Transverse colon (tissue), 3 donors: ENCODE data around the gene FNDC1.

Experiments used
- EP300 ChIP-seq: sonication (generic); formaldehyde crosslinking; IDR thresholded peaks from one replicate; pipeline ENCODE4 v1.6.1; 2017; ENCODE audit warnings: antibody characterized with exemption, low read depth
- POLR2A ChIP-seq: fragments of 450-650 bp; IDR thresholded peaks from one replicate; pipeline ENCODE4 v1.6.1; 2016; ENCODE audit warnings: antibody characterized with exemption, mild to moderate bottlenecking, moderate library complexity
- TF ChIP-seq, protein P1 (sequence below), 5 experiments: fragments of 200-600 bp in 3 of 5; fragments of 450-650 bp in 2 of 5; sonication (generic) in 3 of 5; IDR thresholded peaks; 1 replicate in 2 of 5; 2 replicates in 3 of 5; pipeline ENCODE4 v1.5.1; 2016 to 2017; ENCODE audit warnings: antibody characterized with exemption in 5 of 5, inconsistent platforms in 3 of 5, mild to moderate bottlenecking in 2 of 5, moderate library complexity in 1 of 5

DNA sequence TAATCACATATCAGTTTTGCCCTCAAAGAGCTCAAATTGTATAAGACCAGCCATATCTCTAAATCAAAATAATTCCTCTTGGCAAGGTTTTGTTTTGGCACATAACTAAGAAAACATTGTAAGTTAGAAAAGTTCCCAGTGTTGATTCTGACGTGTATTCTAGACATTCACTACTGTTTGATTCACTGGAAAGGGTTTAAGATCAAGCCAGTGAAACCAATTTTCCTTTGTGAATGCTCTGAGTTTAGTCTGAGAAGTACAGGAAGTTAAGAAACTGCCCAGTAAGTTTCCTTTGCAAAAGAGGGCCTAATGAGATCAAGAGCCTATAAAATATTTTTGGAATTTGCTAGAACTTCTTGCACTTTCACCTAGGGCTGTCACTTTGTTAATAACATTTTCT, 143.0 kb downstream of the FNDC1 start:
- TF ChIP-seq EP300, result no peak
- TF ChIP-seq, protein P1, sequence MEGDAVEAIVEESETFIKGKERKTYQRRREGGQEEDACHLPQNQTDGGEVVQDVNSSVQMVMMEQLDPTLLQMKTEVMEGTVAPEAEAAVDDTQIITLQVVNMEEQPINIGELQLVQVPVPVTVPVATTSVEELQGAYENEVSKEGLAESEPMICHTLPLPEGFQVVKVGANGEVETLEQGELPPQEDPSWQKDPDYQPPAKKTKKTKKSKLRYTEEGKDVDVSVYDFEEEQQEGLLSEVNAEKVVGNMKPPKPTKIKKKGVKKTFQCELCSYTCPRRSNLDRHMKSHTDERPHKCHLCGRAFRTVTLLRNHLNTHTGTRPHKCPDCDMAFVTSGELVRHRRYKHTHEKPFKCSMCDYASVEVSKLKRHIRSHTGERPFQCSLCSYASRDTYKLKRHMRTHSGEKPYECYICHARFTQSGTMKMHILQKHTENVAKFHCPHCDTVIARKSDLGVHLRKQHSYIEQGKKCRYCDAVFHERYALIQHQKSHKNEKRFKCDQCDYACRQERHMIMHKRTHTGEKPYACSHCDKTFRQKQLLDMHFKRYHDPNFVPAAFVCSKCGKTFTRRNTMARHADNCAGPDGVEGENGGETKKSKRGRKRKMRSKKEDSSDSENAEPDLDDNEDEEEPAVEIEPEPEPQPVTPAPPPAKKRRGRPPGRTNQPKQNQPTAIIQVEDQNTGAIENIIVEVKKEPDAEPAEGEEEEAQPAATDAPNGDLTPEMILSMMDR (IDR thresholded peaks at IDR 0.05), result no peak
- no peak for TF ChIP-seq POLR2A
